ENCODE measurements around the gene LAMA5. TPM values are rescaled to one million over a fixed set of nuclear protein-coding genes. Genes with fewer than 3 reads are reported as not detected.

LAMA5 gene
- total and polyA plus RNA-seq, 2 of the 8 experiments (the other 6 are each of a cell fraction or from before 2014, with no cell fraction given) = 34.4 to 225 TPM

- peak overlapping the region; percentile 13; the same call in 1 of the 2 replicates for H2BK5ac ChIP-seq (ENCODE audit: low read depth, low read length)
- no peak overlapping the region for H2BK15ac ChIP-seq (ENCODE audit: low read length)
- H4K20me1 ChIP-seq (replicated peaks in 1 of 2; ENCODE audit: control insufficient read depth in 1 of 2, insufficient read depth in 2 of 2, low read length in 2 of 2) = peaks cover 0 to 22% of the 10 kb centered on the region in 2 experiments
- H3K23ac ChIP-seq (ENCODE audit: insufficient read length) = no peak overlapping the region
- H3K36me3 ChIP-seq (ENCODE audit: control insufficient read depth in 2 of 4, insufficient read depth in 4 of 4, low read length in 3 of 4) = no peaks in the 10 kb centered on the region
- no peaks in the 10 kb centered on the region; a peak in 1 of 4 replicates for H3K79me2 ChIP-seq (ENCODE audit: control insufficient read depth in 1 of 2, insufficient read depth in 2 of 2, low read length in 2 of 2)
- H3K23me2 ChIP-seq (ENCODE audit: low read depth, low read length) = no peaks in the 10 kb centered on the region; the same call in 1 of the 2 replicates
- H3K9ac ChIP-seq (replicated peaks in 1 of 4; ENCODE audit: extremely low read depth in 1 of 4, low read depth in 3 of 4, low read length in 3 of 4) = no peak overlapping the region
- no peak overlapping the region for H3K14ac ChIP-seq (ENCODE audit: insufficient read length)
- H3K18ac ChIP-seq (ENCODE audit: extremely low read depth, low read length) = no peak overlapping the region
- H3K9me3 ChIP-seq (ENCODE audit: insufficient read depth in 2 of 2, low read depth in 1 of 2, low read length in 1 of 2) = no peaks in the 10 kb centered on the region
- ChIA-PET CTCF (ENCODE audit: partially characterized antibody) (interaction anchor here (0.9 to 7.6 kb wide), 14 partner anchors 9 to 399 kb away, joined by 3 to 103 read pairs (median 3); partner anchors contain the start of genes OGFR and RPS21), POLR2A (ENCODE audit: partially characterized antibody) (interaction anchor here (0.9 to 7.7 kb wide), 5 partner anchors 9 to 38 kb away, joined by 3 to 105 read pairs (median 4); partner anchors contain the start of genes LAMA5 and RPS21)
- no peak overlapping the region for H3K4me2 ChIP-seq (ENCODE audit: insufficient read depth in 1 of 2, low read depth in 2 of 2, low read length in 2 of 2)
- H3K4me3 ChIP-seq (ENCODE audit: extremely low read depth in 1 of 4, insufficient read depth in 2 of 4, low read depth in 3 of 4, low read length in 4 of 4) = no peak overlapping the region
- no peak overlapping the region for H3K4ac ChIP-seq (replicated peaks; ENCODE audit: insufficient read length, low read depth, low read length)
- no peak overlapping the region for H3K56ac ChIP-seq (replicated peaks; ENCODE audit: insufficient read length, low read depth, low read length)
- peaks cover 0 to 8% (median 1%) of the 10 kb centered on the region in 4 experiments; a peak in 2 of 7 replicates for H3K27me3 ChIP-seq (replicated peaks in 1 of 4; ENCODE audit: control insufficient read depth in 3 of 4, extremely low read depth in 1 of 4, insufficient read depth in 3 of 4, low read length in 3 of 4)
- 84% methylated on average over 11 of the region's 12 CpGs; no CpG with 5 or more reads in 1 of the 2 experiments for WGBS, 2 experiments (ENCODE audit: extremely low coverage in 1 of 2, insufficient coverage in 1 of 2, insufficient read length in 1 of 2, insufficient replicate concordance in 2 of 2, low coverage in 1 of 2, low lambda C conversion rate in 2 of 2, missing lambda C conversion rate in 1 of 2)
- peaks cover 0 to 24% (median 11%) of the 10 kb centered on the region in 4 experiments; a peak in 6 of 7 replicates for H3K4me1 ChIP-seq (replicated peaks in 1 of 4; ENCODE audit: control insufficient read depth in 3 of 4, insufficient read depth in 4 of 4, low read length in 3 of 4)
- H2BK120ac ChIP-seq (replicated peaks; ENCODE audit: low read depth, low read length) = no peak overlapping the region
- no peak overlapping the region for H2BK20ac ChIP-seq (ENCODE audit: low read length)
- H3K79me1 ChIP-seq (ENCODE audit: low read depth, low read length) = no peaks in the 10 kb centered on the region; the same call in 1 of the 2 replicates
- DNase-seq (ENCODE audit: low read depth in 1 of 2, low spot score in 2 of 2) (no peak), FAIRE-seq (no peak)
- TF ChIP-seq SIN3A (conservative IDR thresholded peaks at IDR 0.05 in 1 of 2, IDR thresholded peaks at IDR 0.05 in 1 of 2; ENCODE audit: low read depth in 1 of 2, low read length in 2 of 2) (no peak), RXRA (IDR thresholded peaks at IDR 0.05; ENCODE audit: insufficient read depth, low read depth, low read length) (no peak)
- H3K27ac ChIP-seq (ENCODE audit: low read depth, low read length) = no peak overlapping the region
- H4K91ac ChIP-seq (replicated peaks; ENCODE audit: insufficient read length, low read length) = no peak overlapping the region
- H4K8ac ChIP-seq (ENCODE audit: extremely low read depth, insufficient read depth, low read length) = peak overlapping the region; percentile 71
- no peak overlapping the region for H2BK12ac ChIP-seq (ENCODE audit: low read depth, low read length)
- no peak overlapping the region for H4K5ac ChIP-seq (ENCODE audit: insufficient read length, low read depth, low read length)
- no peak overlapping the region for H2AK5ac ChIP-seq (ENCODE audit: low read depth, low read length)
- no peak overlapping the region for H2AFZ ChIP-seq (ENCODE audit: low read length)
These were observed 37.6 kb upstream of the LAMA5 start for GRCh38 chr20:62404761-62405107.

Data from H1 (cell line).